Activated naive CD4-positive, alpha-beta T cell treated with anti-CD3 and anti-CD28 coated beads, Interleukin-2, amount 50 U/mL, for 72 hours (primary cell): ENCODE data around the gene SNAI3. TPM values are rescaled to one million over a fixed set of nuclear protein-coding genes. Genes with fewer than 3 reads are reported as not detected.

Experiments
- ATAC-seq, 2 donors: fragments of 150-1000 bp; cut with Tn5 transposase; 2 replicates each; pipeline ENCODE4 v1.10.0; 2021; ENCODE audit warnings: mild to moderate bottlenecking in 2 of 2, moderate library complexity in 2 of 2
- DNase-seq, 2 donors: peaks; one replicate each; pipeline ENCODE4 v3.0.0; 2021 to 2022; ENCODE audit warnings: low spot score in 2 of 2
- H3K27ac Mint-ChIP-seq, 2 donors: one replicate each; pipeline ENCODE4 v1.8.0; 2022; ENCODE audit warnings: mild to moderate bottlenecking in 2 of 2, mixed read lengths in 2 of 2
- H3K36me3 Mint-ChIP-seq, 2 donors: one replicate each; pipeline ENCODE4 v1.8.0; 2022; ENCODE audit warnings: mixed read lengths in 2 of 2
- H3K9me3 Mint-ChIP-seq, 2 donors: one replicate each; pipeline ENCODE4 v1.8.0; 2022; ENCODE audit warnings: mixed read lengths in 2 of 2
- total RNA-seq, 2 donors: library from RNA; stranded (reverse); gene quantifications; one replicate each; pipeline ENCODE4 v1.2.3, GENCODE V29; 2022

Gene SNAI3
- total RNA-seq, 2 donors from 2014 or later: 5.4 to 6.4 TPM

DNA sequence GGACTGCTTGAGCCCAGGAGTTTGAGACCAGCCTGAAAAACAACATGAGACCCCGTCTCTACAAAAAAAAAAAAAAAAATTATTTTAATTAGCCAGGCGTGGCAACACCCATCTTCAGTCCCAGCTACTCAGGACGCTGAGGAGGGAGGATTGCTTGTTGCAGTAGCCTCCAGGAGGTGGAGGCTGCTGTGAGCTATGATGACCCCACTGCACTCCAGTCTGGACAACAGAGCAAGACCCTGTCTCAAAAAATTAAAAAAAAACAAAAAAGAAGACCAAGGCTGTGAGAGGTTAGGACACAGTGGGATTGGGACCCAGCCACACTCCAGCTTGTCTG is 1.3 kb upstream of the SNAI3 start:
- no peak for ATAC-seq
- Mint-ChIP-seq H3K36me3 (no peaks in the 10 kb centered on the region), H3K27ac (no peak overlapping the region), H3K9me3 (no peaks in the 10 kb centered on the region)
- DNase-seq: no peak

DNA sequence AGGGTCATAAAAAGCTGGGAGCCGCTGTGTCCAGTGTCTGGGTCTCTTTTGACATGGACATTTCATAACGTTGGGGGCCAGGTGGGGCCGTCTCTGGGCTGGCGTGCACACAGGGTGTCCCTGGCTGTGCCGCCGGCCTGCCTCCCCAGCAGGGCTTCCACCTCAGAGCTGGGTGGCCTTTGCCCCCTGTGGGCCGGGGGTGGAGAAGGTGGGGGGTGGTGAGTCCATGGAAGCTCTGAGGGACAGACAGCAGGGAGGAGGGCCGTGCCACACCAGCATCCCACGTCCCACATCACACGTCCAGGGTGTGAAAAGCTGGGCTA is 908 bp upstream of the SNAI3 start:
- Mint-ChIP-seq H3K9me3 (no peaks in the 10 kb centered on the region), H3K36me3 (no peaks in the 10 kb centered on the region), H3K27ac (no peak overlapping the region)
- no peak for ATAC-seq
- no peak for DNase-seq

DNA sequence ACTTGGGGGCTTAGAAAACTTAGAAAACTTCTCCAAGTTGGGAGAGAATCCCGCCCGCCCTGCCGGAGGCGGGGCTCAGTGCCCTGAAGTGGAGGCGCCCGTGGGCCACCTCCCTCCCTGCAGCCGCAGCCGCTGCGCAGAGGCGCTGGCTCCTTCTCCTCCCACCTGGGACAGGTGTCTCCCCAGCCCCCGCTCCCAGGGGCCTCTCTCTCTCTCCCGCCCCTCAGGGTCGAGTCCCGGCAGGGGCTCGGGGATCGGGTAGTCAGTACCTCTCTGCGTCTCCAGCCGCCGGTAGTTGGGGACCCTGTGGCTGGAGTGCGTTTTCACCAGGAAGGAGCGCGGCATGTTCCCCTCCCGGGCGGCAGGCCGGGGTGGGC is 257 bp downstream of the SNAI3 start:
- H3K27ac Mint-ChIP-seq: no peak overlapping the region
- DNase-seq (peak in 1 of 2 donors; percentile 48), ATAC-seq (peak; percentile 30 to 35)
- no peaks in the 10 kb centered on the region for H3K9me3 Mint-ChIP-seq
- H3K36me3 Mint-ChIP-seq: no peaks in the 10 kb centered on the region

DNA sequence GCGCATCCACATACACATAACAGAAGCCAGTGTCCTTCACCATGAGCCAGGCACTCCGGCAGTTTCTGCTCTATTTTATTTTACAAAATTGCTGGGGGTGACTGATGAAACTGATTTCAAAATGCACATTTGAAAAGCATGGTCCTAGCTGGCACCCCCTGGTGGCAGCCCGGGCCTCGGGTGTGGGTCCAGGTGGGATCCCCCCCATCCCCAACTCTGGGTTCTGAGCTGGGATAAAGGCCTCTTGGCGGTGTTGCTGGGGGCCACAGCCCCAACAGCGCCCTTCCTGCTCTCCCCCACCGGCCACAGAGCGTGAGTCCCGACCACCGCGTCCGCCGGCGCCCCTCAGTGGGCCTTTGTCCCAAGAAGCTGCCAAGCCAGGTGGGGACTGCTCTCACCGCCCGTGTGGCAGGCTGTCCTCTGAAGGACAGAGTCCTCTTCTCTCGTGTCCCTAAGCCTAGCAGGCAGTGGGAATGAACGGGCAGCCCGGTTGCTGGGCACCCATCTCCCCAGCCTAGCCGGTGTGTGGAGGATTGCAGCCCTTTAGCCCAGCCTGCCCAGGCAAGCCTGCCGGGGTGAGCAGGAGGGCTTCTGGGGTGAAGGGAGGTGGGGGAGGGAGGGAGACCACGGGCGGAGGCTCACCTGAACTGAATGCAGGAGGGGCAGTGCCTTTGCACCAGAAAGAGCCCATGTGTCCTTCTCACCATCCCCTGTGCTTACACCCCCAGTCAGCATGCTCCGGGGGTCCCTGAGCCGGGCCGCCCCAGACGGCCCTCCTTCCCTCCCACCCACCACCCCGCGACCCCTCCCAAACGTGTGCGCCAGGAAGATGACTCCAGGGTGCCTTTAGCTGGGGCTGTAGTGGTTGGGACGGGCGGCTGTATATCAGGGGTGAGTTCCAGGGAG is 898 bp downstream of the SNAI3 start:
- H3K27ac Mint-ChIP-seq: no peak overlapping the region
- no peaks in the 10 kb centered on the region for H3K9me3 Mint-ChIP-seq
- H3K36me3 Mint-ChIP-seq: no peaks in the 10 kb centered on the region
- ATAC-seq: peak; percentile 3 to 20
- peak in 1 of 2 donors; percentile 75 for DNase-seq

DNA sequence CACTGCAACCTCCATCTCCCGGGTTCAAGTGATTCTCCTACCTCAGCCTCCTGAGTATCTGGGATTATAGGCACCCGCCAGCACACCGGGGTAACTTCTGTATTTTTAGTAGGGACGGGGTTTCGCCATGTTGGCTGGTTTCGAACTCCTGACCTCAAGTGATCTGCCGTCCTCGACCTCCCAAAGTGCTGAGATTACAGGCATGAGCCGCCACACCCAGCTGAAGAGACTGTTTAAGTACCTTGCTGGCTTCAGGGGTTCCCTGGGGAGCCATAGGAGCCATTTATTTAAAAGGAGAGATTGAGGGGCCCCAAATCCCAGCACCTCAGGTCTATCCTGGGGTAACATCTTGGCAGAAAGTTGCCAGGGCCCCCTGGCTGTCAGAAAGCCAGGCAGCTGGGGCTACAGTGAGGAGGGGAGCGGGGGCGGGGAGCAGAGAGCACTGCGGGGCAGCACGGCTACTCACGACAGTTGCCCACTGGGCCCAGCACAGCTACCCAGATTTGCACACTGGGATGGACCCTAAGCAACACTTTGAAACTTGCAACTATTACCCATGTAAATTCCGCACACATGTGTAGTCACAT is 1.6 kb downstream of the SNAI3 start:
- DNase-seq: no peak
- Mint-ChIP-seq H3K9me3 (no peaks in the 10 kb centered on the region), H3K36me3 (no peaks in the 10 kb centered on the region), H3K27ac (no peak overlapping the region)
- ATAC-seq: no peak

DNA sequence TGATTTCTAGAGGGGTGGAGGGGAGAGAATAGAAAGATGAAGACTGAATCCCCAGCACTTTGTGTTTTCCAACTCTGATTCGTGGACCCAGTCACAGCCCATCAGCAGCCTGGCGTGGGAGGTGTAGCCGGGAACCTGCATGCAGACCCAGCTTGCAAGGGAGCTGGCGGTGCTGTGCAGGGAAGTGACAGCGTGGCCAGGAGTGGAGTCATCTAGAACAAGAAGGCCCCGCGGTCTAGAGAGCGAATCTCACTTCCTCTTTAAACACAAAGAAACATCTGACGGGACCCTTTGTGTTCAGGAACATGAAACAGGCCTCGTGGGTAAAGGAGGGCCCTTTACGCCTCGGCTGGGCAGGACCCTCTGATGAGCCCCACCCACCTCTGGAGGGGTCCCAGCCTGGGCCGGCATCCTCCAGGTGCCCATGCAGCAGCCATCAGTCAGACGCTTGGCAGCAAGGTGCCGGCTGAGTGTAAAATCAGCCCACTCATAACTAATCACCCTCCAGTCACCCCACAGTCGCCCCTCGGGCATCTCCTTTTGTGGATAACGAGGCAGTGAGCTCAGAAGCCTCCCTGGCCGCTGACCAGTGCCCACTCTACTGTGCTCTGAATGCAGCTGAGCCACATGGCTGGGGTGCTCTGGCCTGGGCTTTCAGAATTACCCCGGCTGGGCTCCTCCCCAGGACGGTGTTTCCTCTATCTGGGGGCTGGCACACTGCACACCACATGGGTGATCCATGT is 4.4 kb downstream of the SNAI3 start:
- DNase-seq: peak; percentile 72 to 77
- Mint-ChIP-seq H3K36me3 (no peaks in the 10 kb centered on the region), H3K27ac (peak overlapping the region; percentile 55 to 86), H3K9me3 (no peaks in the 10 kb centered on the region)
- ATAC-seq: peak; percentile 69 to 75

DNA sequence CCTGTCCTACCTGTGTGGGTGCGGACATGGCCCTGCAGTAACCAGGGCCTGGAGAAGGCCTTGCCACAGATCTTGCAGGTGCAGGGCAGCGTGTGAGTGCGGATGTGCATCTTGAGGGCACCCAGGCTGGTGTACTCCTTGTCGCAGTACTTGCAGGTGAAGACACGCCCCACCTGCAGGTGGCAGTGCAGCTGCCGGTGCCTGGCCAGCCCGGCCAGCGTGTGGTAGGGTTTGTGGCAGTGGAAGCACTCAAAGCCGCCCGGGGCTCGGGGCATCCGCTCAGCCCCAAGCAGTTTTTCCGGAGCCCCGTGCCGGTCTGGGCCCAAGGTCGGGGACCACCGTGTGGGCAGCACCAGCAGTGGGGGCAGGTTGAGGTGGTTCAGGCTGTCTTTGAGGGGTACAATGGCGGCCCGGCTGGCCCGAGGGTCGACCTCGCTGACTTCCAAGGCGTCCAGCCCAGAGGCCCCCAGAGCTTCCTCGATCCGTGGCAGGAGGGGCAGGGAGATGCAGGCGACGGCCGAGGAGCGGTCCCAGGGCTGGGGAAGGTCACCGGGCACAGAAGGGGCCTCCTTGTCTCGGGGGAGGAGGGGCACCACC is 5.1 kb downstream of the SNAI3 start:
- Mint-ChIP-seq H3K36me3 (no peaks in the 10 kb centered on the region), H3K27ac (peak overlapping the region in 1 of 2 donors; percentile 86), H3K9me3 (no peaks in the 10 kb centered on the region)
- ATAC-seq (peak in 1 of 2 donors; percentile 29), DNase-seq (peak in 1 of 2 donors; percentile 56)

DNA sequence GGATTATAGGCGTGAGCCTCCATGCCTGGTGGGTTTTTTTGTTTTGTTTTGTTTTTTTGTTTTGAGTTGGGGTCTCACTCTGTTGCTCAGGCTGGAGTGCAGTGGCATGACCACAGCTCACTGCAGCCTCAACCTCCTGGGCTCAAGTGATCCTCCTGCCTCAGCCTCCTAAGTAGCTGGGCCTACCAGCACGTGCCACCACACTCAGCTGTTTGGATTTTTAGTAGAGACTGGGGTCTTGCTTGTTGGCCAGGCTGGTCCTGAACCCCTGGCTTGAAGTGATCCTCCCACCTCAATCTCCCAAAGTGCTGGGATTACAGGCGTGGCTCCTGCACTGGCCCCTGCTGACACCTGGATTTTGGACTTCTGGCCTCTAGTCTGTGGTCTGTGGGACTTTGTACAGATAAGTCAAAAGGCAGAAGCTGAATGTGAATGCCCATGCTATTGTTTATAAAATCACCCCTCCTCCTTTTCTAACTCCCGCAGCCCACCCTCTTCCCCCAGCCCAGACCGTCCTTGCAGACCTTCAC is 5.7 kb downstream of the SNAI3 start:
- Mint-ChIP-seq H3K36me3 (no peaks in the 10 kb centered on the region), H3K9me3 (no peaks in the 10 kb centered on the region), H3K27ac (peak overlapping the region in 1 of 2 donors; percentile 86)
- DNase-seq (no peak), ATAC-seq (no peak)

DNA sequence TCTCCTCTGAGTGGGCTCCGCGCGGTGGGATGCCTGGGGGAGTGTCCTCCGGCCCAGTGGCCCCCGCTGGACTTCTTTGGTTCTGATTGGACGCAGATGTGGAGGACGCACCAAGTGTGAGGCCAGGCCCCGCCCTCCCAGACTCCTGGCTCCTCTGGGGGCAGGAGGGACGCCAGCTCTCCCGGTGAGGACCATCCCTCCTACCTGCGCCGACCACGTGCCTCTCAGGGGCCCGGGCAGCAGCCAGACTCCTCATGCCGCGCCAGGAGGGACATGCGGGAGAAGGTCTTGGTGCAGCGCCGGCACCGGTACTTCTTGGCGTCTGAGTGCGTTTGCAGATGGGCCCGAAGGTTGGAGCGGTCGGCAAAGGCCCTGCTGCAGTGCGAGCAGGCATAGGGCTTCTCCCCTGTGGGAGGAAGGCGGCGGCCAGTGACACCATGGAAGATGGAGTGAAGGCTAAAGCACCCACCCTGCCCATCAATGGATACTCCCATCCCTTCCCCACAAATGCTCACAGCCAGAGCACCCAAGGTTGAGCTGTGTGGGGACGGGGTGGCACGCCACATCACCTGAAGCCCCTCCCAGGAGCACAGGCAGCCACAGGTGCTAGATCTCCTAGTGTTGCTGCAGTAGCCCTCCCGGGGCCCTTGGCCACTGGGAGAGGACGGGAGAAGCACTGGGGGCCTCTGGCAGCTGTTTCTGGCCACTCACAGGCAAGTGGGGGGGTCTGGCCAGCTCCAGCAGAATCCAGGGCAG is 7.9 kb downstream of the SNAI3 start:
- no peak overlapping the region for H3K27ac Mint-ChIP-seq
- no peaks in the 10 kb centered on the region for H3K36me3 Mint-ChIP-seq
- ATAC-seq (no peak), DNase-seq (no peak)
- no peaks in the 10 kb centered on the region for H3K9me3 Mint-ChIP-seq

DNA sequence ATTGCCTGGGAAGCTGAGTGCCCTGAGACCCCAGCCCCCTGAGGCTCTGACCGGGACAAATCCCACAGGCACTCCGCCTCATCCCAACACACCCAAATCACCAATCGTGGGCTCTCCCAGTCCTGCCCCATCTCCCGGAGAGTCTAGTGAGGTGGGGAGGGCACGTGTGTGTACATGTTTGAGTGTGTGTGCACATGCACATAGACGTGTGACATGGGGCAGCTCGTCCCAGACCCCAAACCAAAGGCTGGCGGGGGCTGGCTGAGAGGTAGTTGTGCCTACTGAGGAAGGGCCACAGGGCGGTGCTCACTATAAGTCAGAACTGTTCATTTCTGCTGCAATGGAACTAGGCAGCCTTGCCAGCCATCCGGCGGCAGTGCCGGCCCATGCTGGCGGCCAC is 8.6 kb downstream of the SNAI3 start:
- Mint-ChIP-seq H3K36me3 (no peaks in the 10 kb centered on the region), H3K27ac (peak overlapping the region in 1 of 2 donors; percentile 23), H3K9me3 (no peaks in the 10 kb centered on the region)
- no peak for DNase-seq
- ATAC-seq: no peak

DNA sequence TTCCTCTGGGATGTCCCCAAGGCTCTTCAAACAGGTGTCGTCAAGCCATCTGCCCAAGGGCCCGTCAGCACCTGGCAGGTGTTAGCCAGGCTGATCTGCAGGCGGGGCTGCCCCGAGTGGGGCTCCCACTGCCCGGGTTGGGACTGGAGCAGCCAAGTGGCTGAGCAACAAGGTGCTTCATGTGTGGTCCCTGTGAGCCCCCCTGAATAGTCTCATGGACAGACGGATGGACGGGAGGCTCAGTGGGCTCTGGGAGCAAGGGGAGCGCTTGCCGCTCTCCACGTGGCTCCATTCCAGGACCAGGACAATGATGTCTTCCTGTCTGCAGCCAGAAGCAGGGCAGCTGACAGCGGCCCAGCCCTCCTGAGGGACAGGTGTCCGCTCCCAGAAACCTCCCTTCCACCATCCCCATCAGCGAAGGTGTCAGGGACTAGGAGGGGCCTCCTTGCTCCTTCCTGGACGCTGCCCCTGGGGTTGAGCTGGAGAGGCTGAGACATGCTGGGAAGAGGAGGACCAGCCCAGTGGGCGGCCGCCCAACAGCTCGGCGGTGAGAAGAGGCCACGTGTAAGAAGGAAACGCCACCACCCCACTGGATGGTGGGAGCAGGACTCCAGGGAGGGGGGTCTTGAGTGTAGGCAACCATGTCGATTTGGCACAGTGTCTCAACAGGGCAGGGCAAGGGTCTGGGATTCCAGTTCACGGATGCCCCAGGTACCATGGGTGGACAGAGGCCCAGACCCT is 9.6 kb downstream of the SNAI3 start:
- H3K36me3 Mint-ChIP-seq: no peaks in the 10 kb centered on the region
- peak overlapping the region; percentile 9 to 35 for H3K27ac Mint-ChIP-seq
- DNase-seq (no peak), ATAC-seq (no peak)
- H3K9me3 Mint-ChIP-seq: no peaks in the 10 kb centered on the region

DNA sequence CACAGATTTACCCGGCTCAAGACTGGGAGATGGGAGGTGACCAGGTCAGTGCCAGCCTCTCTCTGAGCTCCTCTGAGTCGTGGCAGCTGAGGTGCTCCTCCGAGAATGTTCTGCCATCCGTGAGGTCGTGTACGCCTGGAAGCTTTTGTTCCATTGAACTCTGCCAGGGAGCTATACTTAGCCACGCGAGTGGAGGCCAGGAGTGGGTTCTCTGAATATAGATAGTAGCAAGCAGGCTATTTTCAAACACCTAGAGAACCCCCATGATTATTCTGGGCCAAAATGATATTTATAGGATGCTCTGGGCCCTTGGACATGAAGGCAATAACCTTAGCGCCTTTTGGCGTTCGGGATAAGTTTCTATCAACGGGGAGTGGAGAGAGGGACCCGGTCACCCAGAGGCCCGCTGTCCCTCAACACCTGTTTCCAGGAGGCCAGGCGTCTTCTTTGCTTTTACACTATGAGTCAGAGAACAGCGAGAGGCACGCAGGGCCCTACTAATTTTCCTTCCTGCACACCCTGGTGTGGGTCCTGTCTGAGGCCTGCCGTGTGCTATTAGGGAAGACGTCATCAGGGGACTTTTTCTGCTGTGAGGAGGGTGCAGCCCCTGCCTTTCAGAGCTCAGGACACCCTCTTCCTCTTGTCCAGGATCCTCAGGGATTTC is 12.5 kb downstream of the SNAI3 start:
- DNase-seq (no peak), ATAC-seq (no peak)
- Mint-ChIP-seq H3K9me3 (no peaks in the 10 kb centered on the region), H3K27ac (peak overlapping the region in 1 of 2 donors; percentile 29), H3K36me3 (no peaks in the 10 kb centered on the region)

DNA sequence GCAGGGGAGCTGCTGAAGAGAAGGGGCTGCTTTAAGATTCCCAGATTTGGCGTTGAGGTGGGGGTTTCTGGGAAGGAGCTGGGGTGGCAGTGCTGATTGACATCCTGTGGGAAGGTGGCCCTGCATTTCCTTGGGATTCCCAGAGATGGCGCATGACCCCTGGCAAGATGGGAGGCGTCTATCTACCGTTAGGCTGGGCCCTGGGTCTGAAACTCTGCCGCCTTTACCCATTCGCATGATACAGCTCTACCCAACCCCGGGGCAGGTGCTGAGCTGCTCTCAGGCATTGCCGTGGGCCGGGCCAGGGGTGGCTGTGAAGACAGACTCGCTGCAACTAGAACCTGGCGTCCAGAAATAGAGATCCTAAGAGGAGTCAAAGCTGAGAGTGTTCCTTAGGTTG is 13.5 kb downstream of the SNAI3 start:
- Mint-ChIP-seq H3K27ac (no peak overlapping the region), H3K9me3 (no peaks in the 10 kb centered on the region), H3K36me3 (no peaks in the 10 kb centered on the region)
- DNase-seq (no peak), ATAC-seq (no peak)

DNA sequence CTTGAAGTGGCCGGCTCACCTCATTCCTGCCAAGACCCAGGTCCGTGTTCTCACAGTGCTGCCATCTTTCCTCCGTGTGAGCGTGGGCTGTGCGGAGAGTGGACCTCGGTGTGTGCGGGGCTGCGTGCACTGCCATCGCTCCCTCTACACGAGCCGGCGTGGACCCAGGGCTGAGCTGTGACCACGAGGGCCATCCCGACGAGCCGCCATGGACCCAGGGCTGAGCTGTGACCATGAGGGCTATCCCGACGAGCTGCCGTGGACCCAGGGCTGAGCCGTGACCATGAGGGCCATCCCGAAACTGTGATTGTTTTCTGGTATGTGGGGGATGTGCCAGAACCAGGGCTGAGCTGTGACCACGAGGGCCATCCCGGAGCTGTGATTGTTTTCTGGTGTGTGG is 14.5 kb downstream of the SNAI3 start:
- ATAC-seq (no peak), DNase-seq (no peak)
- no peaks in the 10 kb centered on the region for H3K36me3 Mint-ChIP-seq
- no peak overlapping the region for H3K27ac Mint-ChIP-seq
- no peaks in the 10 kb centered on the region for H3K9me3 Mint-ChIP-seq

DNA sequence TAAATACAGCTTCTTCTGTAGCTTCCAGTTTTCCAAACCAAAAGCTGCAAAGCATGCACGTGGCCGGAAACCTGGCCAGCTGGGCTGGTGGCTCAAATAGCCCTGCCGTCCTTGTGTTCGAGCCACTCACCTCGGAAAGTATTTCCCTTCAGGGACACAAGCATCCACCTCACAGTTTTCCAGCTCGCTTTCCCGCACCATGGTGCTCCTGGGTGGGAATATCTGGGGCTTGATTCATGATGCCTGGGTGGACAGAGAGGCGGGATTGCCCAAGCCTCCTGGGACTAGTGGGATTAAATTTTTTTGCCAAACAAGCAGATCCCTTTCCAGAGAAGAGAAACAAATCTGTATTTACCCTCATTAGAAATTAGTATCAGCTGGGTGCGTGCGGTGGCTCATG is 16.3 kb downstream of the SNAI3 start:
- DNase-seq: no peak
- no peaks in the 10 kb centered on the region for H3K36me3 Mint-ChIP-seq
- H3K9me3 Mint-ChIP-seq: no peaks in the 10 kb centered on the region
- ATAC-seq: no peak
- no peak overlapping the region for H3K27ac Mint-ChIP-seq
